ENCODE data around the gene PDE4C. TPM values are rescaled to one million over a fixed set of nuclear protein-coding genes. Genes with fewer than 3 reads are reported as not detected.

Gene PDE4C
- total RNA-seq, 4 donors from 2014 or later = 0.27 to 1.4 (median 0.92) TPM; not detected in 1

DNA sequence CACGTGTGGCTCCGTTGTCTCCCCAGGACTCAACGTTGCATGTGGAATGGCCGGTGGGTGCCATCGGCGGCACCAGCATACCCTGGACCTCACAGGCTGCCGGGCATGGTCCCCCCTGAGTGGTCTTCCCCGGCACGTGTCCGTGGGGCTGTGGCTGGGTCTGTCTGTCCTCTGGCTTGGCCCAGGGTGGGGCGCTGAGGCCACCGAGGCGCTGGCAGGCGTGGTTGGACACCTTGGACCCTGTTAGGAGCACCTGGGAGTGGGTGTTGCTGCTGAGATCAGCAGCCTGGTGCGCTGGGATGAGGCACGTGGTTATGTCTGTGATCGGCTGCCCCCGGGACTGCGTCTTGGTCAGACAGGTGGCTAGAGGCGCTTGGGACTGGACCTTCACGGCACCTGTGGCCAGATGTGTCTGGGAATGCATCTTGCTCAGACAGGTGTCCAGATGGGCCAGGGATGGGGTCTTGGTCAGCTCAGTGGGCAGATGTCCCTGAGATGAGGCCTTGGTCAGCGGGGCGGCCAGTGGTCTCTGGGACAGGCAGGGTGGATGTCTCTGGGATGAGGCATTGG, 38.8 kb upstream of the PDE4C start:
- no peak for DNase-seq
- Histone ChIP-seq H3K36me3 (peaks cover 26 to 37% of the 10 kb centered on the region in 2 donors), H3K4me3 (replicated peaks in 1 of 3) (no peak overlapping the region), H3K27ac (no peak overlapping the region), H3K4me1 (no peaks in the 10 kb centered on the region), H3K27me3 (no peaks in the 10 kb centered on the region), H3K9me3 (no peaks in the 10 kb centered on the region)
- WGBS, 2 donors = 100% methylated on average over 5 of the region's 23 CpGs; no CpG with 5 or more reads in 1 of the 2 donors
- intact Hi-C loops (cut with DNase I) = no loop called here
- TF ChIP-seq, protein P1, sequence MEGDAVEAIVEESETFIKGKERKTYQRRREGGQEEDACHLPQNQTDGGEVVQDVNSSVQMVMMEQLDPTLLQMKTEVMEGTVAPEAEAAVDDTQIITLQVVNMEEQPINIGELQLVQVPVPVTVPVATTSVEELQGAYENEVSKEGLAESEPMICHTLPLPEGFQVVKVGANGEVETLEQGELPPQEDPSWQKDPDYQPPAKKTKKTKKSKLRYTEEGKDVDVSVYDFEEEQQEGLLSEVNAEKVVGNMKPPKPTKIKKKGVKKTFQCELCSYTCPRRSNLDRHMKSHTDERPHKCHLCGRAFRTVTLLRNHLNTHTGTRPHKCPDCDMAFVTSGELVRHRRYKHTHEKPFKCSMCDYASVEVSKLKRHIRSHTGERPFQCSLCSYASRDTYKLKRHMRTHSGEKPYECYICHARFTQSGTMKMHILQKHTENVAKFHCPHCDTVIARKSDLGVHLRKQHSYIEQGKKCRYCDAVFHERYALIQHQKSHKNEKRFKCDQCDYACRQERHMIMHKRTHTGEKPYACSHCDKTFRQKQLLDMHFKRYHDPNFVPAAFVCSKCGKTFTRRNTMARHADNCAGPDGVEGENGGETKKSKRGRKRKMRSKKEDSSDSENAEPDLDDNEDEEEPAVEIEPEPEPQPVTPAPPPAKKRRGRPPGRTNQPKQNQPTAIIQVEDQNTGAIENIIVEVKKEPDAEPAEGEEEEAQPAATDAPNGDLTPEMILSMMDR (IDR thresholded peaks at IDR 0.05) = no peak
- TF ChIP-seq POLR2A (IDR thresholded peaks at IDR 0.05) = no peak

DNA sequence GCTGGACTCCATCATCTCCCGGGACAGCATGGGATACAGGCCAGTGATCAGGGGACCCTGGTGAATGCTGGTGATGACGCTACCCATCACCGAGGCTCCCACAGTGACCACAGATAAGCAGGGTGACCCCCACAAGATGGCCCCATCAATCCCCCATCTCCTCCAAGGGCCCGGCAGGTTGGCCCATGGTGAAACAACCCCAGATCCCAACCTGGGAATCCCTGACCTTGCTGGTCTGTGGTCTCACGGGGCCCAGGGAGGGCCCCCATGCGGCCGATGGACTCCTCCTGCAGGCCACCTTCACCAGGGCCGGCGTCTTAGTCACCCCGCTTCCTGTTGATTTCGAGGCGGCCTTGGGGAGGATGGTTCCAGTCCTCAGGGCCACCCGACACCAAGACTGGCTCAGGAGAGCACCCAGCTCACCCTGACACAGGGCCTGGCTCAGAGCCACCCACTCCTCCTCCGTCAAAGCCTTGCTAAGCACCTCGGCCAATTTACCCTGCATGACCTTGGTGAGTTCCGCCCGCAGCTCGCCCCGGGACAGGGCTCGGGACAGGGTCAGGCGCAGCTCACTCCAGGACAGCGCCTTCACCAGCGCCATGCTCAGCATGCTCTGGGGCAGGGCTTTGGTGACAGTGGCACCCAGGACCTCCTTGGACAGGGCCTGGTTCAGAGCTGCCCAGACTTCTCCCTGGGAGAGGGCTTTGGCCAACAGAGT, 38.1 kb upstream of the PDE4C start:
- Histone ChIP-seq H3K9me3 (no peaks in the 10 kb centered on the region), H3K4me1 (no peaks in the 10 kb centered on the region), H3K4me3 (replicated peaks in 1 of 3) (no peak overlapping the region), H3K27ac (no peak overlapping the region), H3K36me3 (peaks cover 26 to 37% of the 10 kb centered on the region in 2 donors), H3K27me3 (no peaks in the 10 kb centered on the region)
- TF ChIP-seq, protein P1 (IDR thresholded peaks at IDR 0.05) = no peak
- TF ChIP-seq POLR2A (IDR thresholded peaks at IDR 0.05) = no peak
- WGBS, 2 donors = 93 to 94% methylated on average over 13 to 22 of the region's 23 CpGs
- no peak for DNase-seq
- intact Hi-C loops (cut with DNase I) = no loop called here

DNA sequence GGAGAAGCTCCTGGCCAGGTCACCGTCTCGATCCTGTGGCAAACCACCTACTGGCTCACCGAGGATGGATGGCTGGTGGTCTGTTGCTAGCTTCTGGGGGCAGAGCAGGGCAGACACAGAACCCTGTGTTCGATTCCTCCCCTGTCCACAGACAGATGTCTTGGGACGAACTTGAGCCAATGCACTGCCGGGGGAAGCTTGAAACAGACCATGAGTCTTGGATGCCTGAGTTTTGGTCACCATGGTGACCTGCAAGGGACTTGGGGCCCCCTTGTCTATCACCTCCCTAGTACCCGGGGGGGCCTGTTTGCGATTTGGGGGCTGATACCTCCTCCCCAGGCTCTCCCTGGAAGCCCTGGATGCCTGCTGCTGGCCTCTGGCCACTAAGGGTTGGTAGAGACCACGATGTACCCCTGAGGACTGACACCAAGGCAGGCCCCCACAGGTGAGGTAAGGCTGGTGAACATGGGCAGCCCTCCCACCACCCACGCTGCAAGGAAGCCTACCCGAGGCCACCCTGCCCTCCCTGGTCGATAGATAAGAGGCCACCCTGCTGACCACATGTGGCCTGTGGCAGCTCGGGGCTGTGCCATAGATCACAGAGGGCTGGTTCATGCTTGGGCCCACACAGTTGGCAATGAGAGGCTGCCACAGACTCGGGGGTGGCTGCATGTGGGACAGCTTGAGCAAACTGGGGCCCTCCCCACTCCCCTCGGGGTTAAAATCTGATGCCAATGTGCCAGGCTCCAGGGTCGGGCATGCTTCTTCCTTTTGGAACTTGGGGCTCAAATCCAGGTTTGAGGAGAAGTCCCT, 37.3 kb upstream of the PDE4C start:
- WGBS, 2 donors = 92 to 94% methylated on average over 9 to 10 of the region's 16 CpGs
- H3K36me3 ChIP-seq = peaks cover 26 to 37% of the 10 kb centered on the region in 2 donors
- H3K4me1 ChIP-seq = no peaks in the 10 kb centered on the region
- H3K27ac ChIP-seq = no peak overlapping the region
- DNase-seq = no peak
- no peaks in the 10 kb centered on the region for H3K27me3 ChIP-seq
- intact Hi-C loops (cut with DNase I) = no loop called here
- H3K4me3 ChIP-seq (replicated peaks in 1 of 3) = no peak overlapping the region
- no peak for TF ChIP-seq POLR2A (IDR thresholded peaks at IDR 0.05)
- TF ChIP-seq, protein P1 (IDR thresholded peaks at IDR 0.05) = no peak
- H3K9me3 ChIP-seq = no peaks in the 10 kb centered on the region

DNA sequence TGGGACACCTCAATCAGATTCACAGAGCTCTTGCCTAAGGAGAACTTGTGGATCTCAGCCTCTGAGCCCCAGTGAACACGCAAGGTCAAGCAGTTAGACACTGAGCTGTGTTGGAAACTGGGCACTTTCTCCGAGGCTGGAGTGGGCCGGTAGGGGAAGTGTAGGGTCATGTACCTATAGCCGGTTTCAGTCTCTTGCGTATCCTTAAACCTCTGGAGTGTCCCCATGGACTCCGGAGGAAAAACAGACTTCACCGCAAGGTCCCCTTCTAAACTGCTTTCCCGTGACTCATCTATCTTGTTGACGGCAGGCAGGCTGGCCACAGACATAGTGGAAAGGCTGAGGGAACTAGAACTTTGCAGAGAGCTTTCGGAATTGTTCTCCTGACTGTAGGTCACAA, 36.7 kb upstream of the PDE4C start:
- intact Hi-C loops (cut with DNase I) = no loop called here
- 88 to 93% methylated on average over 10 of the region's 10 CpGs for WGBS, 2 donors
- no peak for TF ChIP-seq POLR2A (IDR thresholded peaks at IDR 0.05)
- TF ChIP-seq, protein P1 (IDR thresholded peaks at IDR 0.05) = no peak
- no peaks in the 10 kb centered on the region for H3K9me3 ChIP-seq
- no peaks in the 10 kb centered on the region for H3K4me1 ChIP-seq
- no peaks in the 10 kb centered on the region for H3K27me3 ChIP-seq
- no peak for DNase-seq
- H3K27ac ChIP-seq = no peak overlapping the region
- peaks cover 26 to 37% of the 10 kb centered on the region in 2 donors for H3K36me3 ChIP-seq
- H3K4me3 ChIP-seq (replicated peaks in 1 of 3) = no peak overlapping the region

Data from thyroid gland (tissue), 4 donors.